GM23248 (cell line): Measurements from ENCODE around the gene WDR4. TPM values are rescaled to one million over a fixed set of nuclear protein-coding genes. Genes with fewer than 3 reads are reported as not detected.
"Not testable (repeated sequence)": the region's sequence is repeated elsewhere in the genome, so short reads cannot be mapped to it uniquely, and the experiment has no call there.

Experiments used
- DNase-seq: peaks from one replicate; pipeline ENCODE4 v3.0.0-alpha.2; 2015
- H2AFZ ChIP-seq: fragments of 200-600 bp; sonication (generic); 2 replicates; pipeline ENCODE4 v1.6.1; 2016; ENCODE audit warnings: antibody characterized with exemption
- H3F3A ChIP-seq: fragments of 200-600 bp; sonication (generic); 2 replicates; pipeline ENCODE4 v1.6.1; 2016; ENCODE audit warnings: mild to moderate bottlenecking, antibody characterized with exemption, mixed run types; ENCODE audit not compliant: insufficient read depth
- H3K27ac ChIP-seq: fragments of 200-600 bp; sonication (generic); 2 replicates; pipeline ENCODE4 v1.5.1; 2016; ENCODE audit warnings: mild to moderate bottlenecking
- H3K27me3 ChIP-seq: fragments of 200-600 bp; sonication (generic); replicated peaks from 2 replicates; pipeline ENCODE4 v1.6.1; 2016; ENCODE audit warnings: mild to moderate bottlenecking; ENCODE audit not compliant: insufficient read depth
- H3K36me3 ChIP-seq: fragments of 200-600 bp; sonication (generic); 2 replicates; pipeline ENCODE4 v1.6.1; 2016; ENCODE audit warnings: low read depth, mild to moderate bottlenecking
- H3K4me1 ChIP-seq: fragments of 200-600 bp; sonication (generic); 2 replicates; pipeline ENCODE4 v1.6.1; 2016; ENCODE audit warnings: mild to moderate bottlenecking; ENCODE audit not compliant: insufficient read depth
- H3K4me2 ChIP-seq: fragments of 200-600 bp; sonication (generic); one replicate; pipeline ENCODE4 v1.6.1; 2016; ENCODE audit warnings: mild to moderate bottlenecking; ENCODE audit not compliant: unreplicated experiment
- H3K4me3 ChIP-seq: fragments of 200-600 bp; sonication (generic); 2 replicates; pipeline ENCODE4 v1.5.1; 2016; ENCODE audit warnings: mild to moderate bottlenecking
- H3K79me2 ChIP-seq: fragments of 200-600 bp; sonication (generic); 2 replicates; pipeline ENCODE4 v1.6.1; 2016; ENCODE audit warnings: mild to moderate bottlenecking; ENCODE audit not compliant: insufficient read depth
- H3K9ac ChIP-seq: fragments of 200-600 bp; sonication (generic); 2 replicates; pipeline ENCODE4 v1.6.1; 2016; ENCODE audit warnings: mild to moderate bottlenecking
- H3K9me2 ChIP-seq: fragments of 200-600 bp; sonication (generic); 2 replicates; pipeline ENCODE4 v1.6.1; 2016; ENCODE audit warnings: mixed run types, mild to moderate bottlenecking, moderate library complexity; ENCODE audit not compliant: insufficient read depth
- H3K9me3 ChIP-seq: fragments of 200-600 bp; sonication (generic); one replicate; pipeline ENCODE4 v1.6.1; 2017; ENCODE audit warnings: low read depth
- H4K20me1 ChIP-seq: fragments of 200-600 bp; sonication (generic); 2 replicates; pipeline ENCODE4 v1.6.0; 2016; ENCODE audit not compliant: insufficient read depth
- EZH2 ChIP-seq: fragments of 200-600 bp; sonication (generic); IDR thresholded peaks from 2 replicates; pipeline ENCODE4 v1.6.1; 2018; ENCODE audit warnings: antibody characterized with exemption, mild to moderate bottlenecking; ENCODE audit not compliant: insufficient read depth, poor library complexity, severe bottlenecking
- EZH2phosphoT487 ChIP-seq: fragments of 200-600 bp; sonication (generic); IDR thresholded peaks from 2 replicates; pipeline ENCODE4 v1.6.1; 2018; ENCODE audit warnings: antibody characterized with exemption, moderate library complexity, mild to moderate bottlenecking, low read depth; ENCODE audit not compliant: insufficient read depth
- WGBS, 2 experiments: methylation state at CpG; one replicate each; pipeline ENCODE4 v1.1.6; 2015 to 2017; ENCODE audit warnings: low lambda C conversion rate in 2 of 2, low coverage in 1 of 2; ENCODE audit errors: missing lambda C conversion rate in 2 of 2; 5-methylcytosine and 5-hydroxymethylcytosine counted together
- in situ Hi-C: fragments of 300-500 bp; cut with MboI; formaldehyde crosslinking; loops from 2 replicates; pipeline ENCODE4 v1.15.0; 2020
- polyA plus RNA-seq: library from polyadenylated mRNA; unstranded; fragments of >200 nt; fragmentation: Nextera tagmentation; extraction: Ambion mirVana; gene quantifications from 2 replicates; pipeline ENCODE4 v1.2.1, GENCODE V29; 2016
- total RNA-seq: library from RNA; depleted of rRNA; stranded (reverse); fragments of >200 nt; shearing (Covaris generic); gene quantifications from 2 replicates; pipeline ENCODE4 v1.2.3, GENCODE V29; 2014

WDR4 gene
- total and polyA plus RNA-seq, 2 experiments from 2014 or later = 11.9 to 13.5 TPM

DNA sequence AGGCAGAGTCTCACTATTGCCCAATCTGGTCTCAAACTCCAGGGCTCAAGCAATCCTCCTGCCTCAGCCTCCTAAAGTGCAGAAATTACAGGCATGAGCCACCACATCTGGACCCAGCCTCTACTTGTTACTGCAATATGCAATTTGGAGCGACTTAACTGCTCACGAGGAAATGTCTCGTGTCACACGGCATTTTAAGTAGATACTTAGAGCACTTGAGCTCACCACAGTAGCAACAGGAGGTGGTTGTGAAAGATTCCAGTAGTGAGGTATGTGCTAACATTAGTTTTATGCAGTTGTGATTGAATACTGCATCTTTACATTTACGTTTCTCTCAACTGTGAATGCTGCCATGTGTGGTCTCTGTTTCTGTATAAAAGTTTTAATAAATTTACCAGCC lies 8.0 kb upstream of the WDR4 start:
- Histone ChIP-seq H3K4me3 (no peak overlapping the region), H3F3A (0 out of 2 replicates have a peak, but pooled peaks cover 2% of the 10 kb centered on the region), H2AFZ (no peak overlapping the region), H3K27me3 (no peaks in the 10 kb centered on the region), H3K36me3 (no peaks in the 10 kb centered on the region), H3K27ac (no peak overlapping the region), H3K9me3 (no peaks in the 10 kb centered on the region), H4K20me1 (no peaks in the 10 kb centered on the region), H3K79me2 (no peaks in the 10 kb centered on the region), H3K9me2 (no peaks in the 10 kb centered on the region), H3K9ac (no peak overlapping the region), H3K4me2 (no peak overlapping the region), H3K4me1 (peaks cover 1% of the 10 kb centered on the region; the same call in 1 of the 2 replicates)
- DNase-seq = no peak
- WGBS, 2 experiments = 88 to 95% methylated on average over 5 of the region's 5 CpGs
- no peak for TF ChIP-seq EZH2
- no peak for TF ChIP-seq EZH2phosphoT487
- in situ Hi-C loops = no loop called here

DNA sequence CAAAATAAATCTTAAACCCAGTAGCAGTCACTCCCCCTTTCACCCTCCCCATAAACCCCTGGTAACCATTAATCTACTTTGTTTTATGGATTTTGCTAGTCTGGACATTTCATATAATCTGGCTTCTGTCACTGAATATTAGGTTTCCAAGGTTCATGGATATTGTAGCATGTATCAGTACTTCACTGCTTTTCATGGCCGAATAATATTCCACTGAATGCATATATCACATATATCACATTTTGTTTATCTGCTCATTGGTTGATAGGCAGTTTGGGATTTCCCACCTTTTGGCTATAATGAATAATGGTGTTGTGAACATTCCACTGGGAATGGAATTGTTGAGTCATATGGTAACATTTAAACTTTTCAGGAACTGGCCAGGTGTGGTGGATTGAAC lies 4.6 kb upstream of the WDR4 start:
- Histone ChIP-seq H3K27ac (no peak overlapping the region), H3K4me1 (no peaks in the 10 kb centered on the region), H4K20me1 (no peaks in the 10 kb centered on the region), H3K27me3 (no peaks in the 10 kb centered on the region), H3K9me2 (no peaks in the 10 kb centered on the region), H3K9me3 (no peaks in the 10 kb centered on the region), H2AFZ (no peak overlapping the region), H3K36me3 (no peaks in the 10 kb centered on the region), H3K9ac (no peak overlapping the region), H3K4me3 (no peak overlapping the region), H3F3A (no peaks in the 10 kb centered on the region), H3K79me2 (peaks cover 16% of the 10 kb centered on the region), H3K4me2 (no peak overlapping the region)
- TF ChIP-seq EZH2 = no peak
- no peak for TF ChIP-seq EZH2phosphoT487
- no peak for DNase-seq
- in situ Hi-C loops = no loop called here
- WGBS, 2 experiments = 50 to 53% methylated on average over 1 of the region's 1 CpG

DNA sequence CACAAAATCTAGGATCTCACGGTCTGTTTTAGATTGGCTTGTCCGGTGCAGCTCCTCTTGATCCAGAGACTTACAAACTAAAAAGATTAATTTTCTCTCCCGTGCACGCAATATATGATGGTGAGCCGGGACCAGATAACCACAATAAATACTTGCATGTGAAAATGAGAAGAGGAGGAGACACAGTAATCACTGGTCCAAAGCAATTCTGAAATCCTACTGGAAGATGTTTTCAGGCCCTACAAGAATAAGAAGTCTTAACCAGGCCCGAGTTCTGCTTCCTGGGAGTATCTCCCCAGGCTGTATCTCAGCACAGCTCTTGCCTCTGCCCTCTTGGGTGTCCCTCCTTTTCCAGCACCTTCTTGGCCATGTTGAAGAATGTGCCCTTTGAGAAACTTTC lies 1.0 kb upstream of the WDR4 start:
- 87 to 90% methylated on average over 6 of the region's 6 CpGs for WGBS, 2 experiments
- Histone ChIP-seq H3K4me3 (peak overlapping the region; percentile 97), H3F3A (peaks cover 8% of the 10 kb centered on the region), H2AFZ (peak overlapping the region; percentile 99), H3K4me1 (peaks cover 5% of the 10 kb centered on the region), H3K4me2 (peak overlapping the region; percentile 97), H3K9ac (peak overlapping the region; percentile 95), H3K9me3 (no peaks in the 10 kb centered on the region), H3K27ac (peak overlapping the region; percentile 84), H3K79me2 (peaks cover 50% of the 10 kb centered on the region), H3K36me3 (peaks cover under 1% of the 10 kb centered on the region; the same call in 1 of the 2 replicates), H4K20me1 (no peaks in the 10 kb centered on the region), H3K27me3 (no peaks in the 10 kb centered on the region), H3K9me2 (no peaks in the 10 kb centered on the region)
- in situ Hi-C loops = no loop called here
- TF ChIP-seq EZH2phosphoT487 (no peak), EZH2 (no peak)
- DNase-seq = peak; percentile 10

DNA sequence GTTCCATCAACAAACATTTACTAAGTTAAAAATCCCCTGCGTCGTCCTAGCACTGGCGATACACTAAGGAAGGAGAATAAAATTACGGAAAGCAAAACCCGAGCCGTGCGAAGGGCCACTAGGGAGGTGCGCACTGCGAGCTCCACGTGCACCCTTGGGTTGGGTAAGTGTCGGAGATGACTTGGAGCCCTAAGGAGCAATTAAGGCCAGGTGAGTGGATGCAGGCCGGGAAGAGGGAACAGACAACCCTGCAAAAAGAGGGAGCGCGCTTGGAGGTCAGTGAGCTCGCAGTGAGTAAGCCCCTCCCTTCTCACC lies 704 bp downstream of the WDR4 start:
- DNase-seq = no peak
- peak overlapping the region; percentile 96 for H3K4me2 ChIP-seq
- H3K4me3 ChIP-seq = peak overlapping the region; percentile 97
- no peaks in the 10 kb centered on the region for H4K20me1 ChIP-seq
- TF ChIP-seq EZH2phosphoT487 (no peak), EZH2 (no peak)
- no peaks in the 10 kb centered on the region for H3K9me2 ChIP-seq
- H3K36me3 ChIP-seq = peaks cover 6% of the 10 kb centered on the region; the same call in 1 of the 2 replicates
- peaks cover 5% of the 10 kb centered on the region for H3K4me1 ChIP-seq
- no peaks in the 10 kb centered on the region for H3K27me3 ChIP-seq
- H2AFZ ChIP-seq = peak overlapping the region; percentile 99
- in situ Hi-C loops = no loop called here
- peak overlapping the region; percentile 84 for H3K27ac ChIP-seq
- H3K79me2 ChIP-seq = peaks cover 58% of the 10 kb centered on the region
- 1% methylated on average over 13 to 15 of the region's 15 CpGs for WGBS, 2 experiments
- no peaks in the 10 kb centered on the region for H3K9me3 ChIP-seq
- peak overlapping the region; percentile 95 for H3K9ac ChIP-seq
- H3F3A ChIP-seq = peaks cover 8% of the 10 kb centered on the region

DNA sequence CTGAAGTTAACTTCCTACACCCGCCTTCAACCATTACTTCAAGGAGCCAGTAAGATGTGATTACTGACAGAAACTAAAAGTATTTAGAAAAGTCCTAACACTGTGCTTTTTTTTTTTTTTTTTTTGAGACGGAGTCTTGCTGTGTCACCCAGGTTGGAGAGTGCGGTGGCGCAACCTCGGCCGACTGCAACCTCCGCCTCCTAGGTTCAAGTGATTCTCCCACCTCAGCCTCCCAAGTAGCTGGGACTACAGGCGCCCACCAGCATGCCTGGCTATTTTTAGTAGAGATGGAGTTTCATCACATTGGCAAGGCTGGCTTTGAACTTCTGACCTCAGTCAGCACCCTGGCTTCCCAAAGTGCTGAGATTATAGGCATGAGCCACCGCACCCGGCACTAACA lies 3.5 kb downstream of the WDR4 start:
- peaks cover 22% of the 10 kb centered on the region; the same call in 1 of the 2 replicates for H3K36me3 ChIP-seq
- in situ Hi-C loops = not testable (repeated sequence)

More for the DNA sequence above, 3.5 kb downstream of the WDR4 start:
- H3F3A ChIP-seq, H3K9me2 ChIP-seq, H3K27me3 ChIP-seq, H3K4me3 ChIP-seq, H2AFZ ChIP-seq, H3K9me3 ChIP-seq, H3K27ac ChIP-seq, H3K4me2 ChIP-seq, H3K9ac ChIP-seq, H4K20me1 ChIP-seq, H3K4me1 ChIP-seq, DNase-seq: not testable (repeated sequence)
- 98 to 99% methylated on average over 8 to 10 of the region's 10 CpGs for WGBS, 2 experiments
- peaks cover 83% of the 10 kb centered on the region for H3K79me2 ChIP-seq
